A172 (cell line): ENCODE results near the gene SLC34A1. TPM values are rescaled to one million over a fixed set of nuclear protein-coding genes. Genes with fewer than 3 reads are reported as not detected.

Experiments used
- DNase-seq: peaks from one replicate; pipeline ENCODE4 v3.0.0-alpha.2; 2015; ENCODE audit warnings: low spot score
- total RNA-seq: library from RNA; depleted of rRNA; stranded (reverse); fragments of >200 nt; shearing (Covaris generic); gene quantifications from 2 replicates; pipeline ENCODE4 v1.2.3, GENCODE V29; 2014

The SLC34A1 gene
- total RNA-seq, 1 experiment from 2014 or later = 0.05 TPM

GRCh38 chr5:177388521-177389052, 4.4 kb downstream of the SLC34A1 start:
- no peak for DNase-seq

GRCh38 chr5:177389241-177390169, 5.3 kb downstream of the SLC34A1 start:
- peak; percentile 93 for DNase-seq

GRCh38 chr5:177390363-177391300, 6.4 kb downstream of the SLC34A1 start:
- DNase-seq = peak; percentile 93

- DNase-seq = no peak
Measured at GRCh38 chr5:177392765-177393164, 8.5 kb downstream of the SLC34A1 start.

- DNase-seq = no peak
Measured at GRCh38 chr5:177393206-177393765, 9.1 kb downstream of the SLC34A1 start.

- DNase-seq = no peak
Measured at GRCh38 chr5:177393990-177394389, 9.8 kb downstream of the SLC34A1 start.

GRCh38 chr5:177396078-177396477, 11.8 kb downstream of the SLC34A1 start:
- DNase-seq = no peak

GRCh38 chr5:177396807-177397206, 12.6 kb downstream of the SLC34A1 start:
- no peak for DNase-seq

- DNase-seq = no peak
Measured at GRCh38 chr5:177397875-177398390, 13.7 kb downstream of the SLC34A1 start.

GRCh38 chr5:177399997-177400868, 16.0 kb downstream of the SLC34A1 start, which contains the start of gene PFN3:
Gene PFN3 (minus strand): TSS chr5:177400661. CDS start chr5:177400576, 85 bp downstream.
- no peak for DNase-seq

- no peak for DNase-seq
Measured at GRCh38 chr5:177402271-177403043, 18.2 kb downstream of the SLC34A1 start.

GRCh38 chr5:177403102-177403791, 19.0 kb downstream of the SLC34A1 start:
- DNase-seq = no peak

- DNase-seq = peak; percentile 75
Measured at GRCh38 chr5:177403792-177404640, 19.8 kb downstream of the SLC34A1 start.

GRCh38 chr5:177404641-177405179, 20.5 kb downstream of the SLC34A1 start:
- no peak for DNase-seq

- no peak for DNase-seq
Measured at GRCh38 chr5:177405312-177405711, 21.1 kb downstream of the SLC34A1 start.

GRCh38 chr5:177405805-177406204, 21.6 kb downstream of the SLC34A1 start:
- DNase-seq = no peak

- DNase-seq = no peak
Measured at GRCh38 chr5:177409043-177409801, 25.0 kb downstream of the SLC34A1 start, which contains the start of gene F12. Gene F12 (minus strand): TSS chr5:177409564. CDS start chr5:177409527, 37 bp downstream.
